NCI-H2107 (cell line): ENCODE measurements around the gene TTLL10.

ENCODE experiments used
- DNase-seq: peaks from one replicate; lab custom pipeline; 2025; lab: John Stamatoyannopoulos, UW

TTLL10 gene

GRCh38 chr1:1223321-1223720 lies 49.6 kb downstream of the TTLL10 start:
- DNase-seq: no peak

- DNase-seq: no peak
These were observed 50.2 kb downstream of the TTLL10 start for GRCh38 chr1:1223891-1224290.

- no peak for DNase-seq
These were observed 51.7 kb downstream of the TTLL10 start for GRCh38 chr1:1225238-1225845.

GRCh38 chr1:1225913-1226312 lies 52.2 kb downstream of the TTLL10 start:
- DNase-seq: no peak

GRCh38 chr1:1226566-1227362 lies 53.1 kb downstream of the TTLL10 start:
- no peak for DNase-seq

GRCh38 chr1:1227386-1227785 lies 53.7 kb downstream of the TTLL10 start:
- no peak for DNase-seq

- no peak for DNase-seq
These were observed 54.5 kb downstream of the TTLL10 start for GRCh38 chr1:1228187-1228586.

GRCh38 chr1:1228596-1229321 lies 55.1 kb downstream of the TTLL10 start:
- DNase-seq: no peak

GRCh38 chr1:1229770-1230169 lies 56.1 kb downstream of the TTLL10 start:
- no peak for DNase-seq

- DNase-seq: no peak
These were observed 57.1 kb downstream of the TTLL10 start for GRCh38 chr1:1230656-1231399.

- peak; percentile 40 for DNase-seq
These were observed 57.9 kb downstream of the TTLL10 start, which contains the start of gene SDF4 for GRCh38 chr1:1231400-1232207. Gene SDF4 (minus strand): TSS chr1:1232001. CDS start chr1:1228772, 3,229 bp downstream.

- no peak for DNase-seq
These were observed 58.6 kb downstream of the TTLL10 start, which contains the start of gene B3GALT6 for GRCh38 chr1:1232208-1232795. Gene B3GALT6 (plus strand): TSS chr1:1232237. CDS start chr1:1232279, 42 bp downstream.

GRCh38 chr1:1232796-1233566 lies 59.3 kb downstream of the TTLL10 start:
- no peak for DNase-seq

- DNase-seq: no peak
These were observed 59.9 kb downstream of the TTLL10 start for GRCh38 chr1:1233567-1233892.

GRCh38 chr1:1234180-1234808 lies 60.6 kb downstream of the TTLL10 start:
- no peak for DNase-seq

GRCh38 chr1:1235016-1235744 lies 61.5 kb downstream of the TTLL10 start:
- DNase-seq: no peak

GRCh38 chr1:1236176-1236763 lies 62.6 kb downstream of the TTLL10 start:
- no peak for DNase-seq
